ENCODE results near the gene CMTM8. TPM values are rescaled to one million over a fixed set of nuclear protein-coding genes. Genes with fewer than 3 reads are reported as not detected.

Gene CMTM8
- total and polyA plus RNA-seq, 2 experiments from 2014 or later: 19.9 to 24.5 TPM

DNA sequence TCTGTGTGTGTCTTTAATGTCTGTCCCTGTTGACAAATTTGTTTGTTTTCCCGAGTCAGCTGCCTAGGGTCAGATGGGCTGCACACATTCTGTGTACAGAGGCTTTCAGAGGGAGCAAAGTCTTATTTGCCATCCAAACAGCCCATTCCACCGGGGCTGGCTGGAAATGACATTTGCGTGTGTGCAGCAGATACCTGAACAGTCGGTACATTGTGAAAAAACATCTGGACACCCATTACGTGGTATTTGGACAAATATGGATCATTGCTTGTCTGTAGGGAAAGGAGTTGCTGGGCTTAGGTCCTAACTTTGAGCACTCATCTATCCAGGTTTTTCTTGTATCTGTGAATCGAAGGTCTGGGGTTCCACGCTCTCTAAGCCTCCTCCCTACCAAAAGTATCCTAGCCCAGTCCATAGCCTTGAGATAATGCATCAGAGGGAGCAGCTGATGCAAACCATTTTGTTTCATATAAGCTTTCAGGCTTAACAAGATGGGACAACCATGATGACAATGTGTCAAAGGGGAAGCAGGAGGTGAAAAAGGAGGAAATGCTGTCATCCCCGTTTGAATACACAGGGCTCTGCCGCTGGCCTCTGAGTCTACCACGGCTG is 22.2 kb upstream of the CMTM8 start:
- H3K36me3 ChIP-seq (ENCODE audit: insufficient read depth): no peaks in the 10 kb centered on the region
- no peak overlapping the region for H3K4me3 ChIP-seq
- H3K4me2 ChIP-seq: no peak overlapping the region
- H2AFZ ChIP-seq: no peak overlapping the region; the same call in 1 of the 2 replicates
- no peak for DNase-seq (ENCODE audit: low spot score)
- H3K27me3 Mint-ChIP-seq (ENCODE audit: insufficient read depth, low read depth, poor library complexity): no peaks in the 10 kb centered on the region
- H3K4me3 Mint-ChIP-seq: no peak overlapping the region
- H3K36me3 Mint-ChIP-seq (ENCODE audit: low read depth): no peaks in the 10 kb centered on the region
- no peaks in the 10 kb centered on the region for H3K4me1 Mint-ChIP-seq
- H3K79me2 ChIP-seq (replicated peaks; ENCODE audit: insufficient read depth): no peaks in the 10 kb centered on the region
- H3K9me2 ChIP-seq (ENCODE audit: insufficient read depth): peaks cover 7% of the 10 kb centered on the region
- H4K20me1 ChIP-seq (replicated peaks; ENCODE audit: insufficient read depth): no peaks in the 10 kb centered on the region
- ATAC-seq: no peak
- no peaks in the 10 kb centered on the region for H3K27me3 ChIP-seq (ENCODE audit: insufficient read depth)
- H3K27ac Mint-ChIP-seq: no peak overlapping the region
- TF ChIP-seq ZNF114 (CRISPR knock-in tag; IDR thresholded peaks at IDR 0.05) (no peak), EZH2 (IDR thresholded peaks at IDR 0.05; ENCODE audit: low read depth, unreplicated experiment) (no peak), EZH2phosphoT487 (IDR thresholded peaks at IDR 0.05; ENCODE audit: unreplicated experiment) (no peak), ZNF331 (CRISPR knock-in tag; IDR thresholded peaks at IDR 0.05; ENCODE audit: low read depth) (no peak), NANOG (IDR thresholded peaks at IDR 0.05; ENCODE audit: borderline replicate concordance) (no peak), CREB1 (CRISPR knock-in tag; IDR thresholded peaks at IDR 0.05; ENCODE audit: low read depth) (no peak), JUNB (IDR thresholded peaks at IDR 0.05; ENCODE audit: unreplicated experiment) (no peak), STAT1 (IDR thresholded peaks at IDR 0.05; ENCODE audit: unreplicated experiment) (no peak), POLR2AphosphoS5 (IDR thresholded peaks at IDR 0.05; ENCODE audit: low read depth) (no peak)
- TF ChIP-seq, protein P1, sequence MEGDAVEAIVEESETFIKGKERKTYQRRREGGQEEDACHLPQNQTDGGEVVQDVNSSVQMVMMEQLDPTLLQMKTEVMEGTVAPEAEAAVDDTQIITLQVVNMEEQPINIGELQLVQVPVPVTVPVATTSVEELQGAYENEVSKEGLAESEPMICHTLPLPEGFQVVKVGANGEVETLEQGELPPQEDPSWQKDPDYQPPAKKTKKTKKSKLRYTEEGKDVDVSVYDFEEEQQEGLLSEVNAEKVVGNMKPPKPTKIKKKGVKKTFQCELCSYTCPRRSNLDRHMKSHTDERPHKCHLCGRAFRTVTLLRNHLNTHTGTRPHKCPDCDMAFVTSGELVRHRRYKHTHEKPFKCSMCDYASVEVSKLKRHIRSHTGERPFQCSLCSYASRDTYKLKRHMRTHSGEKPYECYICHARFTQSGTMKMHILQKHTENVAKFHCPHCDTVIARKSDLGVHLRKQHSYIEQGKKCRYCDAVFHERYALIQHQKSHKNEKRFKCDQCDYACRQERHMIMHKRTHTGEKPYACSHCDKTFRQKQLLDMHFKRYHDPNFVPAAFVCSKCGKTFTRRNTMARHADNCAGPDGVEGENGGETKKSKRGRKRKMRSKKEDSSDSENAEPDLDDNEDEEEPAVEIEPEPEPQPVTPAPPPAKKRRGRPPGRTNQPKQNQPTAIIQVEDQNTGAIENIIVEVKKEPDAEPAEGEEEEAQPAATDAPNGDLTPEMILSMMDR (conservative IDR thresholded peaks at IDR 0.05; ENCODE audit: low read depth in 2 of 2): no peak
- TF ChIP-seq, protein P2, sequence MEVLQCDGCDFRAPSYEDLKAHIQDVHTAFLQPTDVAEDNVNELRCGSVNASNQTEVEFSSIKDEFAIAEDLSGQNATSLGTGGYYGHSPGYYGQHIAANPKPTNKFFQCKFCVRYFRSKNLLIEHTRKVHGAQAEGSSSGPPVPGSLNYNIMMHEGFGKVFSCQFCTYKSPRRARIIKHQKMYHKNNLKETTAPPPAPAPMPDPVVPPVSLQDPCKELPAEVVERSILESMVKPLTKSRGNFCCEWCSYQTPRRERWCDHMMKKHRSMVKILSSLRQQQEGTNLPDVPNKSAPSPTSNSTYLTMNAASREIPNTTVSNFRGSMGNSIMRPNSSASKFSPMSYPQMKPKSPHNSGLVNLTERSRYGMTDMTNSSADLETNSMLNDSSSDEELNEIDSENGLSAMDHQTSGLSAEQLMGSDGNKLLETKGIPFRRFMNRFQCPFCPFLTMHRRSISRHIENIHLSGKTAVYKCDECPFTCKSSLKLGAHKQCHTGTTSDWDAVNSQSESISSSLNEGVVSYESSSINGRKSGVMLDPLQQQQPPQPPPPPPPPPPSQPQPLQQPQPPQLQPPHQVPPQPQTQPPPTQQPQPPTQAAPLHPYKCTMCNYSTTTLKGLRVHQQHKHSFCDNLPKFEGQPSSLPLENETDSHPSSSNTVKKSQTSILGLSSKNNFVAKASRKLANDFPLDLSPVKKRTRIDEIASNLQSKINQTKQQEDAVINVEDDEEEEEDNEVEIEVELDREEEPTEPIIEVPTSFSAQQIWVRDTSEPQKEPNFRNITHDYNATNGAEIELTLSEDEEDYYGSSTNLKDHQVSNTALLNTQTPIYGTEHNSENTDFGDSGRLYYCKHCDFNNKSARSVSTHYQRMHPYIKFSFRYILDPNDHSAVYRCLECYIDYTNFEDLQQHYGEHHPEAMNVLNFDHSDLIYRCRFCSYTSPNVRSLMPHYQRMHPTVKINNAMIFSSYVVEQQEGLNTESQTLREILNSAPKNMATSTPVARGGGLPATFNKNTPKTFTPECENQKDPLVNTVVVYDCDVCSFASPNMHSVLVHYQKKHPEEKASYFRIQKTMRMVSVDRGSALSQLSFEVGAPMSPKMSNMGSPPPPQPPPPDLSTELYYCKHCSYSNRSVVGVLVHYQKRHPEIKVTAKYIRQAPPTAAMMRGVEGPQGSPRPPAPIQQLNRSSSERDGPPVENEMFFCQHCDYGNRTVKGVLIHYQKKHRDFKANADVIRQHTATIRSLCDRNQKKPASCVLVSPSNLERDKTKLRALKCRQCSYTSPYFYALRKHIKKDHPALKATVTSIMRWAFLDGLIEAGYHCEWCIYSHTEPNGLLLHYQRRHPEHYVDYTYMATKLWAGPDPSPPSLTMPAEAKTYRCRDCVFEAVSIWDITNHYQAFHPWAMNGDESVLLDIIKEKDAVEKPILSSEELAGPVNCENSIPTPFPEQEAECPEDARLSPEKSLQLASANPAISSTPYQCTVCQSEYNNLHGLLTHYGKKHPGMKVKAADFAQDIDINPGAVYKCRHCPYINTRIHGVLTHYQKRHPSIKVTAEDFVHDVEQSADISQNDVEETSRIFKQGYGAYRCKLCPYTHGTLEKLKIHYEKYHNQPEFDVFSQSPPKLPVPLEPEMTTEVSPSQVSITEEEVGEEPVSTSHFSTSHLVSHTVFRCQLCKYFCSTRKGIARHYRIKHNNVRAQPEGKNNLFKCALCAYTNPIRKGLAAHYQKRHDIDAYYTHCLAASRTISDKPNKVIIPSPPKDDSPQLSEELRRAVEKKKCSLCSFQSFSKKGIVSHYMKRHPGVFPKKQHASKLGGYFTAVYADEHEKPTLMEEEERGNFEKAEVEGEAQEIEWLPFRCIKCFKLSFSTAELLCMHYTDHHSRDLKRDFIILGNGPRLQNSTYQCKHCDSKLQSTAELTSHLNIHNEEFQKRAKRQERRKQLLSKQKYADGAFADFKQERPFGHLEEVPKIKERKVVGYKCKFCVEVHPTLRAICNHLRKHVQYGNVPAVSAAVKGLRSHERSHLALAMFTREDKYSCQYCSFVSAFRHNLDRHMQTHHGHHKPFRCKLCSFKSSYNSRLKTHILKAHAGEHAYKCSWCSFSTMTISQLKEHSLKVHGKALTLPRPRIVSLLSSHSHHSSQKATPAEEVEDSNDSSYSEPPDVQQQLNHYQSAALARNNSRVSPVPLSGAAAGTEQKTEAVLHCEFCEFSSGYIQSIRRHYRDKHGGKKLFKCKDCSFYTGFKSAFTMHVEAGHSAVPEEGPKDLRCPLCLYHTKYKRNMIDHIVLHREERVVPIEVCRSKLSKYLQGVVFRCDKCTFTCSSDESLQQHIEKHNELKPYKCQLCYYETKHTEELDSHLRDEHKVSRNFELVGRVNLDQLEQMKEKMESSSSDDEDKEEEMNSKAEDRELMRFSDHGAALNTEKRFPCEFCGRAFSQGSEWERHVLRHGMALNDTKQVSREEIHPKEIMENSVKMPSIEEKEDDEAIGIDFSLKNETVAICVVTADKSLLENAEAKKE (CRISPR knock-in tag; IDR thresholded peaks at IDR 0.05): no peak
- TF ChIP-seq, protein P3, sequence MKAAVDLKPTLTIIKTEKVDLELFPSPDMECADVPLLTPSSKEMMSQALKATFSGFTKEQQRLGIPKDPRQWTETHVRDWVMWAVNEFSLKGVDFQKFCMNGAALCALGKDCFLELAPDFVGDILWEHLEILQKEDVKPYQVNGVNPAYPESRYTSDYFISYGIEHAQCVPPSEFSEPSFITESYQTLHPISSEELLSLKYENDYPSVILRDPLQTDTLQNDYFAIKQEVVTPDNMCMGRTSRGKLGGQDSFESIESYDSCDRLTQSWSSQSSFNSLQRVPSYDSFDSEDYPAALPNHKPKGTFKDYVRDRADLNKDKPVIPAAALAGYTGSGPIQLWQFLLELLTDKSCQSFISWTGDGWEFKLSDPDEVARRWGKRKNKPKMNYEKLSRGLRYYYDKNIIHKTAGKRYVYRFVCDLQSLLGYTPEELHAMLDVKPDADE (IDR thresholded peaks at IDR 0.05): no peak
- TF ChIP-seq, protein P4, sequence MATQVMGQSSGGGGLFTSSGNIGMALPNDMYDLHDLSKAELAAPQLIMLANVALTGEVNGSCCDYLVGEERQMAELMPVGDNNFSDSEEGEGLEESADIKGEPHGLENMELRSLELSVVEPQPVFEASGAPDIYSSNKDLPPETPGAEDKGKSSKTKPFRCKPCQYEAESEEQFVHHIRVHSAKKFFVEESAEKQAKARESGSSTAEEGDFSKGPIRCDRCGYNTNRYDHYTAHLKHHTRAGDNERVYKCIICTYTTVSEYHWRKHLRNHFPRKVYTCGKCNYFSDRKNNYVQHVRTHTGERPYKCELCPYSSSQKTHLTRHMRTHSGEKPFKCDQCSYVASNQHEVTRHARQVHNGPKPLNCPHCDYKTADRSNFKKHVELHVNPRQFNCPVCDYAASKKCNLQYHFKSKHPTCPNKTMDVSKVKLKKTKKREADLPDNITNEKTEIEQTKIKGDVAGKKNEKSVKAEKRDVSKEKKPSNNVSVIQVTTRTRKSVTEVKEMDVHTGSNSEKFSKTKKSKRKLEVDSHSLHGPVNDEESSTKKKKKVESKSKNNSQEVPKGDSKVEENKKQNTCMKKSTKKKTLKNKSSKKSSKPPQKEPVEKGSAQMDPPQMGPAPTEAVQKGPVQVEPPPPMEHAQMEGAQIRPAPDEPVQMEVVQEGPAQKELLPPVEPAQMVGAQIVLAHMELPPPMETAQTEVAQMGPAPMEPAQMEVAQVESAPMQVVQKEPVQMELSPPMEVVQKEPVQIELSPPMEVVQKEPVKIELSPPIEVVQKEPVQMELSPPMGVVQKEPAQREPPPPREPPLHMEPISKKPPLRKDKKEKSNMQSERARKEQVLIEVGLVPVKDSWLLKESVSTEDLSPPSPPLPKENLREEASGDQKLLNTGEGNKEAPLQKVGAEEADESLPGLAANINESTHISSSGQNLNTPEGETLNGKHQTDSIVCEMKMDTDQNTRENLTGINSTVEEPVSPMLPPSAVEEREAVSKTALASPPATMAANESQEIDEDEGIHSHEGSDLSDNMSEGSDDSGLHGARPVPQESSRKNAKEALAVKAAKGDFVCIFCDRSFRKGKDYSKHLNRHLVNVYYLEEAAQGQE (IDR thresholded peaks at IDR 0.05; ENCODE audit: unreplicated experiment): no peak
- H3F3A ChIP-seq (replicated peaks; ENCODE audit: low read depth): no peaks in the 10 kb centered on the region
- no peak overlapping the region for H3K27ac ChIP-seq (ENCODE audit: low read depth)
- no peaks in the 10 kb centered on the region for H3K9me3 Mint-ChIP-seq
- H3K4me1 ChIP-seq (ENCODE audit: insufficient read depth): no peaks in the 10 kb centered on the region
